CMK (cell line): ENCODE measurements around the gene ADIRF.
"Not testable (repeated sequence)": the region's sequence is repeated elsewhere in the genome, so short reads cannot be mapped to it uniquely, and the experiment has no call there.

Experiments used
- DNase-seq: peaks from one replicate; pipeline ENCODE4 v3.0.0-alpha.2; 2010; ENCODE audit warnings: low read depth

ADIRF gene

GRCh38 chr10:86979977-86980448 lies 11.7 kb downstream of the ADIRF start:
- no peak for DNase-seq

GRCh38 chr10:86981020-86981419 lies 12.7 kb downstream of the ADIRF start:
- not testable (repeated sequence) for DNase-seq

- DNase-seq, result no peak
These were observed 13.4 kb downstream of the ADIRF start for GRCh38 chr10:86981716-86982115.

- not testable (repeated sequence) for DNase-seq
These were observed 16.2 kb downstream of the ADIRF start for GRCh38 chr10:86984498-86984897.

- no peak for DNase-seq
These were observed 20.2 kb downstream of the ADIRF start for GRCh38 chr10:86988520-86988919.

- not testable (repeated sequence) for DNase-seq
These were observed 23.1 kb downstream of the ADIRF start for GRCh38 chr10:86991362-86991761.

GRCh38 chr10:86992456-86992855 lies 24.2 kb downstream of the ADIRF start:
- no peak for DNase-seq

- no peak for DNase-seq
These were observed 24.6 kb downstream of the ADIRF start for GRCh38 chr10:86992929-86993328.

- not testable (repeated sequence) for DNase-seq
These were observed 31.6 kb downstream of the ADIRF start for GRCh38 chr10:86999802-87000403.

- no peak for DNase-seq
These were observed 32.2 kb downstream of the ADIRF start for GRCh38 chr10:87000491-87000890.

- not testable (repeated sequence) for DNase-seq
These were observed 38.8 kb downstream of the ADIRF start for GRCh38 chr10:87007124-87007523.

- DNase-seq, result not testable (repeated sequence)
These were observed 39.4 kb downstream of the ADIRF start for GRCh38 chr10:87007674-87008073.

- DNase-seq, result not testable (repeated sequence)
These were observed 40.0 kb downstream of the ADIRF start for GRCh38 chr10:87008303-87008702.

GRCh38 chr10:87009134-87009696 lies 40.9 kb downstream of the ADIRF start:
- not testable (repeated sequence) for DNase-seq

- DNase-seq, result not testable (repeated sequence)
These were observed 45.2 kb downstream of the ADIRF start for GRCh38 chr10:87013528-87013927.

GRCh38 chr10:87014986-87015716 lies 46.9 kb downstream of the ADIRF start:
- DNase-seq, result not testable (repeated sequence)

GRCh38 chr10:87018127-87018526 lies 49.8 kb downstream of the ADIRF start:
- not testable (repeated sequence) for DNase-seq

- not testable (repeated sequence) for DNase-seq
These were observed 50.8 kb downstream of the ADIRF start for GRCh38 chr10:87019066-87019465.

GRCh38 chr10:87019504-87019903 lies 51.2 kb downstream of the ADIRF start:
- DNase-seq, result not testable (repeated sequence)

- not testable (repeated sequence) for DNase-seq
These were observed 51.8 kb downstream of the ADIRF start, which contains the start of gene FAM25A for GRCh38 chr10:87020056-87020455. FAM25A (plus strand) TSS chr10:87020294; CDS start chr10:87020325, 31 bp downstream.
